TTC549 (cell line): ENCODE results near the gene EPHX1.

Source experiments
- FAIRE-seq: peaks from 2 replicates; lab custom pipeline; 2012; peaks lifted over from hg19 to GRCh38; lab: Jason Lieb, UNC

Gene EPHX1

DNA sequence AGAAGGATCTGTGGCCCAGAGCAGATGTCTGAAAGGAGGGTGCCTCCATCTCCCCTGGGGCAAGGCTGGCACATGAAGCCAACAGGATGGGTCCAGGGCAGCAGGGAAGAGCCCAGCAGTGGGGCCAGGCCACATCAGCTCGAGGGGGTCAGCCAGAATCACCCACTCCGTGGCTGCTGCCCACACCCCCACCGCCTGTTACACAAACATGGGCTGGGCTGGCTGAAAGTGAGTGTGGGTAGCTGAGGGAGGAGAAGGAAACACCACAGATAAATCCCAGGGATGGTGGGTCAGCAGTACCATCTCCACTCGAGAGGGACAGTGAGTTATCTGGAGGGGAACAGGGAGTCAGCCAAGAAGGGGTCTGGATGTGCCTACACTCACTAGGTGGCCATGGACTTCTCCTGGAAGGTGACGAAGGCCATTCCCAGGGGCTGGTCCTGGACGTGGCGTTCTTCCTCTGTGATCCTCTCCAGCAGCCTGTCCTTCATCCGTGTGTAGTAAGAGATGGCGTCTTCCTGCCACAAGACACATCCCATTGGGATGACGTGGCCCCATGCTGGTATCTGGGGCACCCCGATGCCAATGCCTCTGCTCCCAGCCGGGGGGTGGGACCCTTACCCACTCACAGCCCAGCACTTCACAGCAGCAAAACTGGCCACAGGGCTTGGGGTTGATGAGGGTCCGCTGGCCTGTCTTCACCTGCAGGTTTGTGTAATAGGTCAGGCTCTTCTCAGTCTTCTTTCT, 52.1 kb downstream of the EPHX1 start:
- no peak for FAIRE-seq

DNA sequence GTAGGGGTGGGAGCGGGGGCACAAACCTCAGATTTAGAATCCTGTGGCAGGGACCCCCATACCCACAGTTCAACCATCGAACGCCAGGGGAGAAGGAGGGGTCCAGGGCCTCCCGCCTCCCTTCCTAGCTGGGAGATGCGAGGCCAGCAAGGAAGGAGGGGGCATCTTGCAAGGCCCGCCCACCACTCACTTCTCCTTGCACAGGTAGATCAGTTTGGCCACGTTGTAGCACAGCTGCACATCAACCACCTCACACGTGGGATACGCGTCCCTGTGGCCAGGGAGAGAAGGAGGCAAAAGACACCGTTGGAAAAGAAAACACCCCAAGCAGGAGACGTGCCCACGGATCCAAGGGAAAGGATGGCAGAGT, 52.6 kb downstream of the EPHX1 start:
- no peak for FAIRE-seq

- no peak for FAIRE-seq
Observed at GRCh38 chr1:225863167-225863566, 53.2 kb downstream of the EPHX1 start.

- no peak for FAIRE-seq
Observed at GRCh38 chr1:225865514-225865913, 55.6 kb downstream of the EPHX1 start.

DNA sequence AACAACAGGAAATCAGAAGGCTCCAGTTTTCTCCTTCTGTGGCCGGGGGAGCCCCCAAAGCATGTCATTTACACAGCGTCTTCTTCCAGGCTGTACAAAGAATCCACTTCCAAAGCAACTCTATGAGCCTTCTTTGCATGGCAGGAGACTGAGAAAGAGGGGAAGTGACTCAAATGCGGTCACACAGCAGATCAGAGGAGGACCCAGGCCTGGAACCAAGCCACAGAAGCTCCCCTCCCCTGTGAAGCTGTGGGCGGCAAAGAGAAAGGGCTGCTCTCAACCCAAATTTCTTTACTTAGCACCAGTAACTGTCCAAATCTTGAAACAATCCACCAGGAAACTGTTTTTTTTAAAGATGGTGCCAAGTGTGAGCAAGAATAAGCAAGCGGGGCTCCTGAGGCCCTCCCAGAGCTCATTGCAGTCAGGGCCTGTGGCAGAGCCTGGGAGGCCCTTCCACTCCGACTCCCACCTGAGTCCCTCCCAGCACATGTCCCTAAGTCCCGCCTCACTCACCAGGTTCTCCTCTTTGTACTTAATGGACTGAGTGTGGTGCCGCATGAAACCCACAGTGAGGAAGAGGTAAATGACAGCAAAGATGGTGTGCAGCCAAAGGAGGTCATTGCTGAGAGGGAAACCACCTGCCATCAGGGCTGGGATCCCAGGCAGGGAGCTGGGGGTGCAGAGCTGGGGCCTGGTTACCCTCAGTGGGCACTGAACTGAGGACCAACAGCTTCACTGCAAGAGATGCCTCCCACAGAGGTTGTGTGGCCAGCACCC, 56.3 kb downstream of the EPHX1 start:
- FAIRE-seq, result no peak

DNA sequence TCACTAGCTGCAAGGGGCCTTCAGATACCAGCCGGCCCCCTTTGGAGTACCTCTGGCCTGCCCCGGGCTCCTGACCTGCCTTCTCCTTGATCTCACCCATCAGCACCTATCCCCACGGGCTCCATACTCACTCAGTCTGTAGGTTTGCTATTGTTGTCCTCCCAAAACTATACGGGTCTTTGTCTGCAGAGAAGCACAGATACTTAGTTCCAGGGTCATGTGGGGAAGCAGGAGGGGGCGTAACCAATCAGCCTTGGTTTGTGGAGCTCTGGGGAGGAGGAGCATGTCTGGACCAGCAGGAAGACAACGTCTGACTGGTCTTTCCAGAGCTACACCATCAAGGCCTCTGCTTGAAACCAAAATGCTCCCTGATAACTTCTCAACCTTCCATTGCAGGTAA, 57.1 kb downstream of the EPHX1 start:
- no peak for FAIRE-seq

- FAIRE-seq, result no peak
Observed at GRCh38 chr1:225868631-225869330, 58.9 kb downstream of the EPHX1 start.

- FAIRE-seq, result no peak
Observed at GRCh38 chr1:225870911-225871310, 61.0 kb downstream of the EPHX1 start.

- FAIRE-seq, result no peak
Observed at GRCh38 chr1:225871359-225872074, 61.6 kb downstream of the EPHX1 start.

GRCh38 chr1:225872075-225872430, 62.1 kb downstream of the EPHX1 start:
- FAIRE-seq, result no peak

DNA sequence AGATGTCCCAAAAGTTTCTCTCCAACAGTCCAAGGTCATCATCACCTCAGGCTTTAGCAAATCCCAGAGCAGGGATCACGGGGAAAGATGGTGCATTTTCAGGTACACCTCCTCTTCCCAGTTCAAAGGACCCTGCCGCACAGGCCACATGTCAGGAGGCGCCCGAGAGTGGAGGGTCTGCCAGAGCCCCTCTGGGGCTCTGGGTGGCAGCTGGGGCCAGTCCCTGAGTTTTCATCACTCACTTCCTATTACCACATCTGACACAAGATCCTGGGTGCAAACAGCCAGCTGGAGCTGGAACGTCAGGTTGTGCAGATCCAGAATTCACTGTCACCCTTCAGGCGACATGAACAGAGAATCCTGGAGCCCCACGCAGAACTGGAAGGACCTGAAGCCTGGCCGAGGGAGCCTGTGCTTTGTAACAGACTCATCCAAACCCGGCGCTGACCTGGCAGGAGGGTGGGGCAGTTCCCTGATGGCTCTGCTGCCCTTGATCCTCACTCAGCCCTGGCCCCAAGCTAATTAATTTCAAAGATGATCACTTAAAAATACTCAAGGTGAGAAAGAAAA, 63.4 kb downstream of the EPHX1 start:
- no peak for FAIRE-seq

GRCh38 chr1:225874431-225874830, 64.5 kb downstream of the EPHX1 start:
- FAIRE-seq, result no peak

- no peak for FAIRE-seq
Observed at GRCh38 chr1:225875044-225875815, 65.3 kb downstream of the EPHX1 start.

DNA sequence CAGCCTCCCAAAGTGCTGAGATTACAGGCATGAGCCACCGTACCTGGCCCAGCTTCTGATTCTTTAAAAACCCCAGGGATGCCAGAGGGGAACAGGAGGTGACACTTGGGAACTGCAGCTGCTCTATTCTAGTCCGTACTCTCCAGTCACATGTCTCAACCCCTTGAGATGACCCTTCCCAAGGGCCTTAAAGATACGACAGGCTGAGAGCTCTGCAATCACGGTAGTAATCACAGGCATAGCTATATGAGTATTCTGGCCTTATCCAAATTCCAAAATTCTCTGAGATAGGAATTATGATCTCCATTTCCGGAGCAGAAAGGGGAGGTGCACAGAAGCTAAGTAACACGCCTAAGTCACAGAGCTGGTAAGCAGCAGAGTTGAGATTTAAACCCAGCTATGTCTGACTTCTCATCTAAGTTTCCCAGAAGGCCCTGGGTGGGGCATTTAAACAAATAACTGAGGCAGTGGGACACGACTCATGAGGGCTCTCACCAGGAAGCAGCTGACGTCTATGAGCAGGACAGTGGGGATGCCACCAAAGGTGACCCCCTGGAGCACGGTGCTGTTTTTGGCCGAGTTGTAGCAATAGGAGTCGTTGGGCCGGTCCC, 67.1 kb downstream of the EPHX1 start:
- no peak for FAIRE-seq

- FAIRE-seq, result peak; percentile 3
Observed at GRCh38 chr1:225877580-225877979, 67.7 kb downstream of the EPHX1 start.

DNA sequence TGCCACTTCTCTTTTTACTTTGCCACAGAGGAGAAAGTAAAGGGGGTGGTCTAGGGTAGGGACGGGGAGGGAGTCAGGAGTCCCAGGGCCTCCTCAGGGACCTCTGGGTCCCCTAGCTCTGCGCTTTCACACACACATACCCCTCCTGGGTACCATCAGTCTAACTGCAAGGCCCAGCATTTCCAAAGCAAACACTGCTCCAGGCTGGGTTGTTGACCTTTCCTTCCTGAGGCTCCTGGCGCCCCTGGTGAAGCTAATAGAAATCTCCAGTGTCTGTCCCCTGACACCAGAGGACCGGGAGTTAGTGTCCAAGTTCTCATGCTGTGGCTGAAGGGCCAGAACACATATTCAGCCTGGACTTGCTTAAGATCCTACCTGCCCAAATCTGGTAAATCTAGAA, 68.4 kb downstream of the EPHX1 start:
- FAIRE-seq, result no peak

DNA sequence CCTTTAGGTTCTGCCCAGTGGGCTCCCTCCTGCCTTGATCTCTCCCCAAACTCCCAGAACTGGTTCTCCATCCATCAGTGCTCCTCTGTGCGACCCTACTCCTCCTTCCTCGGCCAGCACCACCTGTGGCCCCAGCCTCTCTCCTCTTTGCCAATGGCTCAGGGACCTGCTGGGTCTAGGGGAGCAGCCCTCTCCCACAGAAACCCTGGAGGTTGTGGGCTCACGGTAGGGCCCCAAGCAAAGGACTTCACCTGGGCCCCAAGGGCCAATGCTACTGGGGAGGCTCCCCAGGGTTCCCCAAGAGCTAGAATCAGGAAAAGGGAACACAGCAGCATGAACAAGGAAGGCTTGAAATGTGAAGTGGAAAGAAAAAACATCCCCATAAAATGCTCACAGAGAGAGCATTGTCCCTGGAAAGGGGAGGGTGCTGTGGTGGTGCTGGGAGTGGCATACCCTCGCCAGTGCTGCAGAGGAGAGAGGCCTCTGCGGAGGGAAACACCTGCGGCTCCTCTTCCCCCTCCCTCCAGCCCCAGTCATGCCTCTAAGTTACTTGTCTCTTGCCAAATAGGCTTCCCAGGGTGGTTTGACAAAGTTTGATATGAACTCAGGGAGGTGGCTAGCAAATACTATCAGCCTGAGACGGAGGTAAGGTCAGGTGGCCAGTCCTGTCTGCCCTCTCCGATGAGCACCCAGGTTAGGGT, 69.7 kb downstream of the EPHX1 start:
- no peak for FAIRE-seq

DNA sequence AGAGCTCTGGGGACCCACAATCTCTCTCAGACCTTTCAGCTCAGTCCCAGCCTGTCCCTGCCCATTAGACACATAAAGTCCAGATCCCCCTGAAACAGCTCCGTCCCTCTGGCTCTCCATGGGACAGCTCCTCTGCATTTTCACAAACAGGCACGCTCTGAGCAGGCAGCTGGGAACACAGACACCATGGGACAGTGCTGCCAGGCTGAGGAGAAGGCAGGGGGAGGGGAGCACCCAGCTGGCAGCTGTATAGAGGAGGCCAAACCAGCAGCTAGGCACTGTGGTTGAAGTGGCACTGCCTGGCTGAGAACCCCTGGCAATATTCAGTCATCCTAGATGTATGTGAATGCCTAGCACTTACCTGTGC, 70.3 kb downstream of the EPHX1 start:
- FAIRE-seq, result no peak

GRCh38 chr1:225880636-225881035, 70.7 kb downstream of the EPHX1 start:
- no peak for FAIRE-seq
